Right lobe of liver (tissue), 4 donors: ENCODE data around the gene NCR3LG1.
A peak's percentile ranks its signal among the peaks of the same experiment; 100 is the strongest.

Experiments used
- CTCF ChIP-seq, 4 donors: fragments of 200-600 bp in 3 of 4; fragments of 450-650 bp in 1 of 4; IDR thresholded peaks; one replicate each; pipeline versions ENCODE4 v1.5.1 to v1.8.0; 2016 to 2022; ENCODE audit warnings: antibody characterized with exemption in 4 of 4, mild to moderate bottlenecking in 2 of 4
- POLR2A ChIP-seq: fragments of 450-650 bp; IDR thresholded peaks from one replicate; pipeline ENCODE4 v1.6.1; 2017; ENCODE audit warnings: antibody characterized with exemption, mild to moderate bottlenecking
- donor health status: DM: no; HTN: no; CAD: no.
- donor health status: DM: no; HTN: no; CAD: no.
- donor health status: DM: no; HTN: yes; CAD: no.

DNA sequence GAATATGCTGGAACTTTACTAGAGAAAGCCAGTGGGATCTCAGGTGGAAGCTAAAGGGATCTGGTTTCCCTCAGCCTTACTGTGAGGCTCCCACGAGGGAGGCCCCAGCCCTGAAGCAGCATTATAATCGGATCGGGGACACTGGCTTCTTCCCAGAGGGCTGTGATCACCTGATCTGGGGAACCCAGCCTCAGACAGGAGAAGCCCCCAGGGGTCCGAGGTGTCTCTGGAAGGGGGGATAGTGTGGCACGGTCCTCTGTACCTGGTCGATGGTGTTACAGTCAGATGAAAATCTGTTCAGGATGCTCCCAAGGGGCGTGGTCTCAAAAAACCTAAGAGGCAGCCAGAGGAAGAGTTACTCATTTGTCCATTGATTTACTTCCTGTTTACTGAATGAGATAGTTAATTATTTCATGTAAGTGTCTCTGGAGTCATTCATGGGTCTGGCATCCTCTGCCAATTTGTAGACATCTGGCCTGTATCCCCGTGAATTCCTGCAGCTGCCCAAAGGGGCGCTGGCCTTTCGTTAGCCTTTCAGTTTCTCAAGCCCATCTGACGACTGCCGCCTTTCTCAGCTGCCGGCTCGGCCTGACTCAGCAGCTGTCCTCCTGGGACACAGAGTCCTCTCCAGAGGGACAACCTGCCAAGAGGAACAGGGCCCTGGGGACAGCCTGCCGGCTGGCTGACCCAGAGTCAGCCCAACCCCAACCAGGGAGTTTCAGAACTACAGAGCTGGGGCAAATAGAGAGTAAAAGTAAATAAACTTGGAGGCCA lies 53.8 kb downstream of the NCR3LG1 start:
- TF ChIP-seq CTCF (IDR thresholded peaks at IDR 0.05) (peak; percentile 31 to 38 (median 34)), POLR2A (peak; percentile 20)
